Endodermal cell (in vitro differentiated cells): Measurements from ENCODE around the gene GALNT1. TPM values are rescaled to one million over a fixed set of nuclear protein-coding genes. Genes with fewer than 3 reads are reported as not detected.

Source experiments
- DNase-seq: peaks from one replicate; pipeline ENCODE4 v3.0.0-alpha.2; 2017
- H3K27ac ChIP-seq: 2 replicates; pipeline ENCODE4 v1.5.1; 2013; ENCODE audit warnings: mild to moderate bottlenecking, low read depth, low read length, moderate library complexity
- H3K27me3 ChIP-seq: 2 replicates; pipeline ENCODE4 v1.6.1; 2013; ENCODE audit warnings: mild to moderate bottlenecking, low read length, moderate library complexity; ENCODE audit not compliant: insufficient read depth, control insufficient read depth, poor library complexity, severe bottlenecking
- H3K36me3 ChIP-seq: 2 replicates; pipeline ENCODE4 v1.7.0; 2013; ENCODE audit warnings: mild to moderate bottlenecking, low read length, moderate library complexity; ENCODE audit not compliant: control insufficient read depth, insufficient read depth
- H3K4me1 ChIP-seq: one replicate; pipeline ENCODE4 v1.7.0; 2013; ENCODE audit warnings: low read length; ENCODE audit not compliant: control insufficient read depth, insufficient read depth
- H3K4me3 ChIP-seq: 2 replicates; pipeline ENCODE4 v1.5.1; 2013; ENCODE audit warnings: mild to moderate bottlenecking, low read length, moderate library complexity
- H3K9ac ChIP-seq: 2 replicates; pipeline ENCODE4 v1.6.1; 2013; ENCODE audit warnings: mild to moderate bottlenecking, low read length, moderate library complexity; ENCODE audit not compliant: poor library complexity, severe bottlenecking; ENCODE audit errors: extremely low read depth
- H3K9me3 ChIP-seq: 2 replicates; pipeline ENCODE4 v1.6.1; 2013; ENCODE audit warnings: mild to moderate bottlenecking, low read length, moderate library complexity; ENCODE audit not compliant: control insufficient read depth
- H3K27ac Mint-ChIP-seq: 2 replicates; pipeline ENCODE4 v1.8.0; 2020; ENCODE audit warnings: mixed read lengths
- H3K27me3 Mint-ChIP-seq: 2 replicates; pipeline ENCODE4 v1.8.0; 2021; ENCODE audit warnings: mild to moderate bottlenecking, mixed read lengths; ENCODE audit not compliant: insufficient read depth
- H3K36me3 Mint-ChIP-seq: 2 replicates; pipeline ENCODE4 v1.8.0; 2020; ENCODE audit warnings: low read depth, mixed read lengths
- H3K4me1 Mint-ChIP-seq: 2 replicates; pipeline ENCODE4 v1.8.0; 2020; ENCODE audit warnings: mixed read lengths
- H3K4me3 Mint-ChIP-seq: 2 replicates; pipeline ENCODE4 v1.8.0; 2020; ENCODE audit warnings: mild to moderate bottlenecking, moderate library complexity, mixed read lengths
- H3K9me3 Mint-ChIP-seq: 2 replicates; pipeline ENCODE4 v1.8.0; 2020; ENCODE audit warnings: mild to moderate bottlenecking, mixed read lengths
- WGBS, 2 experiments: methylation state at CpG; one replicate each; pipeline versions ENCODE4 v1.1.5 to v1.1.7; 2013; ENCODE audit warnings: missing lambda C conversion rate in 2 of 2, mixed read lengths in 1 of 2; ENCODE audit not compliant: insufficient coverage in 1 of 2, insufficient read length in 1 of 2; 5-methylcytosine and 5-hydroxymethylcytosine counted together
- total RNA-seq, 2 donors: library from RNA; stranded (reverse); fragmentation: NEBNext Ultra II Directional in 1 of 2; extraction: Animal tissue kit (Norgen Biotek cat#: 25700) in 1 of 2; gene quantifications; 2 replicates in 1 of 2; 3 replicates in 1 of 2; pipeline ENCODE4 v1.2.1, GENCODE V29; 2021
- TF ChIP-seq, protein P1 (sequence below): fragments of 200-600 bp; sonication (generic); conservative IDR thresholded peaks from 2 replicates; pipeline ENCODE4 v1.5.0; 2021; ENCODE audit warnings: antibody characterized with exemption, mild to moderate bottlenecking

The GALNT1 gene
- total RNA-seq, 2 donors from 2014 or later, result 82.5 to 102 TPM

DNA sequence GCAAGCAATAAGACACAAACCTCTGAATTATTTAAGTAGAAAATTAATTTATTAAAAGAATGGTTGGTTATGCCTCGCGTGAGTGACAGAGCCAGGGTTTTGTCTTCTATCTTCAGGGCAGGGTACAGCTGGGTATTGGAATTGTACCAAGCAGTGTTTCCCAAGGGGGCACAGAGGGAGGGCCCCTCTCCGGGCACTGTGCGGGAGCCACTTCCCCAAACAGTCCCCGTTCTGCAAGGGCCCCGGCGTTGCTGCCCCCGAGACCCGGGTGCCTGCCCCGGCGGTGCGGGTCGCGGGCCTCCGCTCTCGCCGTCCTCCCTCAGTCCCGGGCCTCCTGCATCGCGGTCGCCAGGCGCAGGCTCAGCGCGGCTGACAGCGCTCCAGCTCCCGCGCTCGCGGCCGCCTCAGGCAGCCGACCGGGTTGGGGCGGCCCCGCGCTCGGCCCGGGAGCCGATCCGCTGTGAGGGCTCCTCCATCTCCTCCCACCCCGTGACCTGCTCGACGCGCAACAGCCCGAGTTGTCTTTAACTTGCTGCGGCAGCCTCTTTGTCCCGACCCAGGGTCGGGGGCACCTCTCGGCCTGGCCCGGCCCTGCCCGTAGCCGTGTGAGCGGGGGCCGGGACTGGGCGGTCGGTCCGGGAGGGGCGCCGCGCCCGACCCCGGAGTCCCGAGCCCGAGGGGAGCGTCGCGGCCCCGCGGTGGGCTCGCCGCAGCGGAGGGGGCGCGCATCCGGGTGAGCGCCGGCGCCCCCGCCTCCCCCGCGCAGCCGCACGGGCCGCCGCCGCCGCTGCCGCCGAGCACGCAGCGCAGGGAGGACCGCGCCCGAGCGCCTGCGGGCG is 620 bp upstream of the GALNT1 start:
- peaks cover 36% of the 10 kb centered on the region for H3K9me3 Mint-ChIP-seq

DNA sequence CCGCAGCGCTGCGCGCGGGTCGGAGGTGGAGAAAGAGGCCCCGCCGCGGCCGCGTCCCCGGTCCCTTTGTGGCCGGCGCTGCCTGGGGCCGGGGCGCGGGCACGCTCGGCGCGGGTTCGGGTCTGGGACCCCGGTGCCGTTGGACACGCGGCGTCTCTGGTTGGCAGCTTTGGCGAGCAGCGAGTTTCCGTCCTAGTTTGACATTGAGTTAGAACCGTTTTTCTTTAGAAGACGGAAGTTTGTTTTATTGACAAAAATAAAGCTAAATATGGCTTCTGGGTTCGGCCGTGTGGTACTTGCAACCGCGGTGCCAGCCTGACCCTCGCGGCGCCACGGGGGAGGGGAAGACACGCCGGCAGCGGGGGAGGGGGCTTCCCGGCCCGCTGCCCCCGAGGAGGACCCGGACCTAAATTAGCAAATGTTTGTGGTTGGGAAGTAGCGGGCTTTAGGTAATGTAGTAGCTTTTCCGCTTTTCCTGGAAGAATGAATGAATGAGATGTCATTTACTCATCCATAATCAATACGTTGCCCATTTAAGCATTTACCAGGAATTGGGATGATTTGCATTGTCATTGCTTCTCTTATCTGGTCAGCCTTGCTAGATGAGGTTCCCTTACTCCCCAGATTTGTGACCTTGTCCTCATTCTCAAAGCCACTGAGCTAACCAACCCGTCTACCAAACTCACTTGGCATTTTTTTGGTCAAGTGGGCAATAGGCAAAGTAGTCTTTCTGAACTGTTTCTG is 530 bp downstream of the GALNT1 start:
- peaks cover 29% of the 10 kb centered on the region for H3K9me3 Mint-ChIP-seq
- TF ChIP-seq, protein P1, sequence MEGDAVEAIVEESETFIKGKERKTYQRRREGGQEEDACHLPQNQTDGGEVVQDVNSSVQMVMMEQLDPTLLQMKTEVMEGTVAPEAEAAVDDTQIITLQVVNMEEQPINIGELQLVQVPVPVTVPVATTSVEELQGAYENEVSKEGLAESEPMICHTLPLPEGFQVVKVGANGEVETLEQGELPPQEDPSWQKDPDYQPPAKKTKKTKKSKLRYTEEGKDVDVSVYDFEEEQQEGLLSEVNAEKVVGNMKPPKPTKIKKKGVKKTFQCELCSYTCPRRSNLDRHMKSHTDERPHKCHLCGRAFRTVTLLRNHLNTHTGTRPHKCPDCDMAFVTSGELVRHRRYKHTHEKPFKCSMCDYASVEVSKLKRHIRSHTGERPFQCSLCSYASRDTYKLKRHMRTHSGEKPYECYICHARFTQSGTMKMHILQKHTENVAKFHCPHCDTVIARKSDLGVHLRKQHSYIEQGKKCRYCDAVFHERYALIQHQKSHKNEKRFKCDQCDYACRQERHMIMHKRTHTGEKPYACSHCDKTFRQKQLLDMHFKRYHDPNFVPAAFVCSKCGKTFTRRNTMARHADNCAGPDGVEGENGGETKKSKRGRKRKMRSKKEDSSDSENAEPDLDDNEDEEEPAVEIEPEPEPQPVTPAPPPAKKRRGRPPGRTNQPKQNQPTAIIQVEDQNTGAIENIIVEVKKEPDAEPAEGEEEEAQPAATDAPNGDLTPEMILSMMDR, result no peak
- Histone ChIP-seq H3K4me1 (no peaks in the 10 kb centered on the region), H3K9me3 (peaks cover 34% of the 10 kb centered on the region), H3K4me3 (peak overlapping the region; percentile 84), H3K27me3 (peaks cover 4% of the 10 kb centered on the region), H3K27ac (peak overlapping the region; percentile 37), H3K36me3 (peaks cover 4% of the 10 kb centered on the region), H3K9ac (peak overlapping the region; percentile 60)
- H3K4me1 Mint-ChIP-seq, result peaks cover 12% of the 10 kb centered on the region
- 2 to 11% methylated on average over 3 to 51 of the region's 51 CpGs for WGBS, 2 experiments
- H3K27ac Mint-ChIP-seq, result peak overlapping the region; percentile 32
- peak overlapping the region; percentile 68 for H3K4me3 Mint-ChIP-seq
- H3K36me3 Mint-ChIP-seq, result peaks cover 23% of the 10 kb centered on the region
- DNase-seq, result peak; percentile 67
- H3K27me3 Mint-ChIP-seq, result peaks cover 14% of the 10 kb centered on the region

More for the DNA sequence above, 620 bp upstream of the GALNT1 start:
- DNase-seq, result peak; percentile 85
- peak overlapping the region; percentile 76 for H3K4me3 ChIP-seq
- 0 to 1% methylated on average over 14 to 94 of the region's 96 CpGs for WGBS, 2 experiments
- H3K4me3 Mint-ChIP-seq, result peak overlapping the region; percentile 56
- no peaks in the 10 kb centered on the region for H3K4me1 ChIP-seq
- peak overlapping the region; percentile 52 for H3K9ac ChIP-seq
- H3K9me3 ChIP-seq, result peaks cover 33% of the 10 kb centered on the region
- peaks cover 14% of the 10 kb centered on the region for H3K27me3 Mint-ChIP-seq
- H3K27ac Mint-ChIP-seq, result no peak overlapping the region
- peak overlapping the region; percentile 85 for H3K27ac ChIP-seq
- peaks cover 4% of the 10 kb centered on the region for H3K27me3 ChIP-seq
- peaks cover 4% of the 10 kb centered on the region for H3K36me3 ChIP-seq
- TF ChIP-seq, protein P1, result no peak
- H3K4me1 Mint-ChIP-seq, result peaks cover 12% of the 10 kb centered on the region
- peaks cover 29% of the 10 kb centered on the region for H3K36me3 Mint-ChIP-seq

DNA sequence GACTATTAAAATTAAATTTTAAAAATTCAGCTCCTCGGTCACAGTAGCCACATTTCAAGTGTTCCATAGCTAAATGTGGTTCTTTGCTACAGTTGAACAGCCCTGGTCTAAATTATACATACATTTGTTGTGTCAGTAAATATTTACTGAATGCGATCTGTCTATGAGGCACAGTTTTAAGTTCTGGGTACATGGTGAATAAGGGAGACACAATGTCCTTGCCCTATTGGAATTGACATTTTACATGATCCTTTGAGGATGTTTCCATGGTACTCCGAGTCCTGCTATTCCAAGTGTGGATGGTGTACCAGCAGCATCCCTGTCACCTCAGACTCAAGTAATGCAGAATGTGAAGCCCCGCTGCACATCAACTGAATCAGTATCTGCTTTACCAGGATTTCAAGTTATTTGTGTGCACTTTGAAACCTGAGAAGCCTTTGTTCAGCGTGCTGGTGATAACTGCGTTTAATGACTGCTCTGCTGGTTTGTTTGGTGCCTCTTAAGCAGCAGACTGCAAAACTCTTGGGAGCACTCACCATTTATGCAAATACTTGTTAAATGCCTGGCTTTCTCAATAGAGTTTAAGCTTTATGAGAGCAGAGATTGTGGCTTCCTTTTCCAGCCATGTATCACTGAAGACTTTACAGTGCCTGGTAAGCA is 1.5 kb downstream of the GALNT1 start:
- no peak overlapping the region for H3K27ac ChIP-seq
- no peak overlapping the region for H3K9ac ChIP-seq

More for the DNA sequence above, 1.5 kb downstream of the GALNT1 start:
- 57 to 74% methylated on average over 5 to 6 of the region's 6 CpGs for WGBS, 2 experiments
- peaks cover 14% of the 10 kb centered on the region for H3K27me3 Mint-ChIP-seq
- DNase-seq, result no peak
- Histone ChIP-seq H3K4me3 (peak overlapping the region; percentile 84), H3K27me3 (peaks cover 4% of the 10 kb centered on the region), H3K36me3 (peaks cover 4% of the 10 kb centered on the region), H3K9me3 (peaks cover 44% of the 10 kb centered on the region), H3K4me1 (no peaks in the 10 kb centered on the region)
- TF ChIP-seq, protein P1, result no peak
- peak overlapping the region; percentile 68 for H3K4me3 Mint-ChIP-seq
- no peak overlapping the region for H3K27ac Mint-ChIP-seq
- H3K36me3 Mint-ChIP-seq, result peaks cover 30% of the 10 kb centered on the region
- H3K9me3 Mint-ChIP-seq, result peaks cover 35% of the 10 kb centered on the region
- peaks cover 12% of the 10 kb centered on the region for H3K4me1 Mint-ChIP-seq
